ENCODE results near the gene MAGEE2. TPM values are rescaled to one million over a fixed set of nuclear protein-coding genes. Genes with fewer than 3 reads are reported as not detected.

Gene MAGEE2
- total and polyA plus RNA-seq, 2 experiments from 2014 or later: not detected

- H3K79me2 ChIP-seq: no peaks in the 10 kb centered on the region
- peaks cover 7% of the 10 kb centered on the region for H3K9me3 ChIP-seq (ENCODE audit: low read depth)
- H3K36me3 ChIP-seq (replicated peaks; ENCODE audit: insufficient read depth, low read depth): no peaks in the 10 kb centered on the region
- no peak overlapping the region for H3K4me2 ChIP-seq
- WGBS (ENCODE audit: low lambda C conversion rate, missing lambda C conversion rate): 85% methylated on average over 2 of the region's 2 CpGs
- no peaks in the 10 kb centered on the region for H4K20me1 ChIP-seq (ENCODE audit: insufficient read depth, poor library complexity, severe bottlenecking)
- no peaks in the 10 kb centered on the region for H3K27me3 ChIP-seq
- H3K4me1 ChIP-seq (ENCODE audit: insufficient read depth): no peaks in the 10 kb centered on the region
- TF ChIP-seq CTCF (IDR thresholded peaks at IDR 0.05; ENCODE audit: poor library complexity): no peak
- TF ChIP-seq EZH2phosphoT487 (IDR thresholded peaks at IDR 0.05; ENCODE audit: low read depth, severe bottlenecking, unreplicated experiment): no peak
- no peak for TF ChIP-seq EZH2 (IDR thresholded peaks at IDR 0.05; ENCODE audit: borderline replicate concordance)
- H2AFZ ChIP-seq: no peak overlapping the region
- no peak overlapping the region for H3K4me3 ChIP-seq
- DNase-seq (ENCODE audit: low spot score): no peak
- no peaks in the 10 kb centered on the region for H3K9me2 ChIP-seq (replicated peaks; ENCODE audit: insufficient read depth)
- H3K27ac ChIP-seq: no peak overlapping the region
Measured at GRCh38 chrX:75748431-75748830, 36.6 kb downstream of the MAGEE2 start.

- no peaks in the 10 kb centered on the region for H3K9me2 ChIP-seq (replicated peaks; ENCODE audit: insufficient read depth)
- H3K27ac ChIP-seq: peak overlapping the region; percentile 81
- WGBS (ENCODE audit: low lambda C conversion rate, missing lambda C conversion rate): 57% methylated on average over 22 of the region's 54 CpGs
- no peak for TF ChIP-seq CTCF (IDR thresholded peaks at IDR 0.05; ENCODE audit: poor library complexity)
- no peak for TF ChIP-seq EZH2 (IDR thresholded peaks at IDR 0.05; ENCODE audit: borderline replicate concordance)
- no peak for TF ChIP-seq EZH2phosphoT487 (IDR thresholded peaks at IDR 0.05; ENCODE audit: low read depth, severe bottlenecking, unreplicated experiment)
- no peaks in the 10 kb centered on the region for H3K27me3 ChIP-seq
- H3K4me2 ChIP-seq: peak overlapping the region; percentile 87
- DNase-seq (ENCODE audit: low spot score): peak; percentile 57
- peaks cover 7% of the 10 kb centered on the region for H3K9me3 ChIP-seq (ENCODE audit: low read depth)
- peak overlapping the region; percentile 49 for H3K4me3 ChIP-seq
- H2AFZ ChIP-seq: peak overlapping the region; percentile 83
- no peaks in the 10 kb centered on the region for H3K4me1 ChIP-seq (ENCODE audit: insufficient read depth)
- no peaks in the 10 kb centered on the region for H3K79me2 ChIP-seq
- no peaks in the 10 kb centered on the region for H4K20me1 ChIP-seq (ENCODE audit: insufficient read depth, poor library complexity, severe bottlenecking)
- no peaks in the 10 kb centered on the region for H3K36me3 ChIP-seq (replicated peaks; ENCODE audit: insufficient read depth, low read depth)
Measured at GRCh38 chrX:75746891-75747639, 38.0 kb downstream of the MAGEE2 start.
